ENCODE measurements around the gene GPC6.

GPC6 gene

DNA sequence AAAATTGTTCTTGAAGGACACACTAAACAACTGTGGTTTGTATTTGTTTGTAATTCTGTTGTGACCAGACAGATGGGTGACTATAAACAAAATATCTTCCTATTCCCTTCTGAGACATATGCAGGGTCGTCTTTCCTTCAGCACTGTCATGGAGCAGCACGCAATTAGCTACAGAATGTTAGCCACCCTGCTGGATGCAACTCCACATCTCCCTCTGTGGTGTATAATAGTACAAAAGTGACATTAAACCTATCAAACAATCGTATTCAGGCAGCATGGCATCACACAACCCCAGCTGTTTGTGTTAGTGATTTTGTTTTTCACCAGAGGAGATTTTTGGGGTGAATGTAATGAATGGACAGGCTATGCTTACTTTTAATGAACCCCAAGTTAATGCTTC is 146.2 kb downstream of the GPC6 start:
- Histone ChIP-seq H3K9ac (ENCODE audit: low read length in 2 of 2) (no peak overlapping the region), H3K4me1 (ENCODE audit: control insufficient read depth, insufficient read depth, low read length) (no peaks in the 10 kb centered on the region), H3K27ac (ENCODE audit: low read length) (no peak overlapping the region), H3K4me3 (ENCODE audit: low read length in 2 of 2) (no peak overlapping the region), H3K36me3 (ENCODE audit: control insufficient read depth in 2 of 2, insufficient read depth in 2 of 2, low read length in 2 of 2) (no peaks in the 10 kb centered on the region), H3K9me3 (ENCODE audit: control insufficient read depth in 2 of 2, low read length in 2 of 2) (no peaks in the 10 kb centered on the region), H3K27me3 (ENCODE audit: control insufficient read depth in 1 of 2, insufficient read depth in 2 of 2, low read length in 2 of 2) (no peaks in the 10 kb centered on the region)

- no peaks in the 10 kb centered on the region for H3K9me3 ChIP-seq (ENCODE audit: control insufficient read depth in 2 of 2, low read length in 2 of 2)
- no peak overlapping the region for H3K9ac ChIP-seq (ENCODE audit: low read length in 2 of 2)
- H3K27ac ChIP-seq (ENCODE audit: low read length), result no peak overlapping the region
- H3K27me3 ChIP-seq (ENCODE audit: control insufficient read depth in 1 of 2, insufficient read depth in 2 of 2, low read length in 2 of 2), result no peaks in the 10 kb centered on the region
- no peak overlapping the region for H3K4me3 ChIP-seq (ENCODE audit: low read length in 2 of 2)
- H3K4me1 ChIP-seq (ENCODE audit: control insufficient read depth, insufficient read depth, low read length), result no peaks in the 10 kb centered on the region
- H3K36me3 ChIP-seq (ENCODE audit: control insufficient read depth in 2 of 2, insufficient read depth in 2 of 2, low read length in 2 of 2), result no peaks in the 10 kb centered on the region
Observed at GRCh38 chr13:93375491-93375890, 148.9 kb downstream of the GPC6 start.

GRCh38 chr13:93377196-93377595 is 150.6 kb downstream of the GPC6 start:
- H3K9me3 ChIP-seq (ENCODE audit: control insufficient read depth in 2 of 2, low read length in 2 of 2), result no peaks in the 10 kb centered on the region
- no peaks in the 10 kb centered on the region for H3K27me3 ChIP-seq (ENCODE audit: control insufficient read depth in 1 of 2, insufficient read depth in 2 of 2, low read length in 2 of 2)
- no peaks in the 10 kb centered on the region for H3K36me3 ChIP-seq (ENCODE audit: control insufficient read depth in 2 of 2, insufficient read depth in 2 of 2, low read length in 2 of 2)
- H3K4me3 ChIP-seq (ENCODE audit: low read length in 2 of 2), result no peak overlapping the region
- no peak overlapping the region for H3K9ac ChIP-seq (ENCODE audit: low read length in 2 of 2)
- no peaks in the 10 kb centered on the region for H3K4me1 ChIP-seq (ENCODE audit: control insufficient read depth, insufficient read depth, low read length)
- H3K27ac ChIP-seq (ENCODE audit: low read length), result no peak overlapping the region

DNA sequence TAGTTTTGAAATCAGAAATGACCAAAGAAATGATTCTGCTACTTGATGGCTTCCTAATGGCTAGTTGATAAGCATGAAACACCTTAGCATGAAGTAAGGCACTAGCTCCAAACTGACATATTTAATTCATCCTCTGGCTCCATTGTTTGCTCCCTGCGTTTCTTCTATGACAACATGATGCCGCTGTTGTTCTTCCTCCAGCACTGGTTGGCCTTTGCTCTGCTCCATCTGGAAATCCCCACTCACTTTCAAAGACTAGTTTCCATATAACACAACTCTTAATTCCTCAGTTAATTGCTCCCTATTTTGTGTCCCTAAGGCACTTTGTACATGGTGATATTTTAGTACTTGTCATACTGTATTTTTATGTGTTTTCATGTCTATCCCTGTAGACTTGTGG is 151.6 kb downstream of the GPC6 start:
- Histone ChIP-seq H3K4me3 (ENCODE audit: low read length in 2 of 2) (no peak overlapping the region), H3K27me3 (ENCODE audit: control insufficient read depth in 1 of 2, insufficient read depth in 2 of 2, low read length in 2 of 2) (no peaks in the 10 kb centered on the region), H3K9me3 (ENCODE audit: control insufficient read depth in 2 of 2, low read length in 2 of 2) (no peaks in the 10 kb centered on the region), H3K27ac (ENCODE audit: low read length) (no peak overlapping the region), H3K36me3 (ENCODE audit: control insufficient read depth in 2 of 2, insufficient read depth in 2 of 2, low read length in 2 of 2) (no peaks in the 10 kb centered on the region), H3K9ac (ENCODE audit: low read length in 2 of 2) (no peak overlapping the region), H3K4me1 (ENCODE audit: control insufficient read depth, insufficient read depth, low read length) (no peaks in the 10 kb centered on the region)

DNA sequence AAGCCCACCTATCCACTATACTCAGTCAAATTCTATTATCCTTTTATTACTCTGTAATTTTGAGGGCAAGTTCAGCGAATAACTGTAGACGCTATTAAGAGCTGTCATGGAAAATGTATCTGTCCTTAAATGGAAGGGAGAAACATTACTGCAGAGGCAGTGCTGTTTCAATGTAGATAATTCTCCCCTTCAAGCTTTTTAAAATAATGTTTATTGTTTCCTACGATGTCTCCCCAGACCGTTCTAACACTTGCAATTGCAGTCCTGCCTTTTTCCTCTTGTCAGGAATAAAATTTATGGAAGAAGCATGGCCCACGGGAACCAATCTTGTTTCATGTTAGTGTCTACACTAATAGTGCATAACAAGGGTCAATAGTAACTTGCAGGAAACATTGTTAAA is 159.5 kb downstream of the GPC6 start:
- Histone ChIP-seq H3K27me3 (ENCODE audit: control insufficient read depth in 1 of 2, insufficient read depth in 2 of 2, low read length in 2 of 2) (no peaks in the 10 kb centered on the region), H3K36me3 (ENCODE audit: control insufficient read depth in 2 of 2, insufficient read depth in 2 of 2, low read length in 2 of 2) (no peaks in the 10 kb centered on the region), H3K27ac (ENCODE audit: low read length) (no peak overlapping the region), H3K4me3 (ENCODE audit: low read length in 2 of 2) (no peak overlapping the region), H3K9me3 (ENCODE audit: control insufficient read depth in 2 of 2, low read length in 2 of 2) (no peaks in the 10 kb centered on the region), H3K4me1 (ENCODE audit: control insufficient read depth, insufficient read depth, low read length) (no peaks in the 10 kb centered on the region), H3K9ac (ENCODE audit: low read length in 2 of 2) (no peak overlapping the region)

DNA sequence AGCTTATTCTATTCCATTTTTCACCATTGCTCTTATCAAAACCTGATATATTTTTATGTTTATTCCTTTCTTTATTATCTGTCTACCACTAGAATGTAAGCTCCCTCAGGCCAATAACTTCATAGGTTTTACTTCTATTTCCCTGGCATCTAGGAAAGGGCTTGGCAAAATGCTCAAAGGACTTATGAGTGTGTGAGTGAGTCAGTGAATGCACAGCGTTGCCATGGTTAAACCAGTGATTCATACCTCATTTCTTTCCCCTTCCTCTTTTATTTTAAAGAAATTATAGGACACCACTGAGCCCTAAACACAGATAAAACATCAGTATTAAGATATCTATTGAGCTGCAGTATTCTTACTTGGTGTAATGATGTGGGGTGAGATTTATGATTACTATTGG is 162.1 kb downstream of the GPC6 start:
- Histone ChIP-seq H3K27ac (ENCODE audit: low read length) (no peak overlapping the region), H3K4me3 (ENCODE audit: low read length in 2 of 2) (no peak overlapping the region), H3K9me3 (ENCODE audit: control insufficient read depth in 2 of 2, low read length in 2 of 2) (no peaks in the 10 kb centered on the region), H3K4me1 (ENCODE audit: control insufficient read depth, insufficient read depth, low read length) (no peaks in the 10 kb centered on the region), H3K9ac (ENCODE audit: low read length in 2 of 2) (no peak overlapping the region), H3K36me3 (ENCODE audit: control insufficient read depth in 2 of 2, insufficient read depth in 2 of 2, low read length in 2 of 2) (no peaks in the 10 kb centered on the region), H3K27me3 (ENCODE audit: control insufficient read depth in 1 of 2, insufficient read depth in 2 of 2, low read length in 2 of 2) (no peaks in the 10 kb centered on the region)

GRCh38 chr13:93397619-93398018 is 171.0 kb downstream of the GPC6 start:
- H3K9me3 ChIP-seq (ENCODE audit: control insufficient read depth in 2 of 2, low read length in 2 of 2), result no peaks in the 10 kb centered on the region
- no peaks in the 10 kb centered on the region for H3K27me3 ChIP-seq (ENCODE audit: control insufficient read depth in 1 of 2, insufficient read depth in 2 of 2, low read length in 2 of 2)
- H3K4me1 ChIP-seq (ENCODE audit: control insufficient read depth, insufficient read depth, low read length), result no peaks in the 10 kb centered on the region
- no peaks in the 10 kb centered on the region for H3K36me3 ChIP-seq (ENCODE audit: control insufficient read depth in 2 of 2, insufficient read depth in 2 of 2, low read length in 2 of 2)
- H3K27ac ChIP-seq (ENCODE audit: low read length), result no peak overlapping the region
- no peak overlapping the region for H3K4me3 ChIP-seq (ENCODE audit: low read length in 2 of 2)
- no peak overlapping the region for H3K9ac ChIP-seq (ENCODE audit: low read length in 2 of 2)

DNA sequence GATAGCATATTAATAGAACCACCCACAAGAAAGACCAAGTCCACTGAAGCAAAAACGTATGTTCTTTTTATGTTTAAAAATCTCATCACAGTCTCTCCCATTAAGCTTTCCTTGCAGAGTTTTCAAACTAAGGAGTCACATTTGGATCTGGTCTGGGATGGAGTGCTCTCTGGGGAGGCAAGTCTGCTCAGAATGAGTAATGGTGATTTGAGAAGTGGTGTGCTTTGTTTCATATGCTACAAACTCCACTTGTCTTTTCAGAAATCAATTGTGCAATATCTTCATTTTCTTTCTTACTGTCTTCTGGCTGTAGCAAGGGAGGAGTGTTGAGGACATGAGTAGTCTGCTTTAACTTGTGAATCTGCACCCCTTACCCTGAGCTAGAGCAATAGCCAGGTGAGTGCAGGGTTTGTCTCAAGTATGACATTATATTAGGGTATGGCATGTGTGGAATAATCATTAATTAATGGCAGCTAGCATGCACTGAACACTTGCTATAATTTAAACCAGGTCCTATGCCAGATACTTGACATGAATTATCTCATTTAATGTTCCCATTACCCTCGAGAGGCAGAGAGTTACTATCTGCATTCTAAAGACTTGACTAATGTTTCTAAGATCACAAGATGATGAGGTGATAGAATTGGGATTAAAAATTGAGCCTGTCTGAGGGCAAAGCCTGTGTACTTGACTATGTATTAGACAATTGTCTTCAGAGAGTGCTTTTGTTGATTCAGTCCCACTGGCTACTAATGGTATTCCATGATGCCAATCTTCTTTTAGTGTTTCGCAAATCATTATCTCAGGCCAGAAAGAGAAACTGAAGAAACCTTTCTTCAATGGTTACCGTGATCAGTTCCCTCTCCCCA is 171.8 kb downstream of the GPC6 start:
- Histone ChIP-seq H3K36me3 (ENCODE audit: control insufficient read depth in 2 of 2, insufficient read depth in 2 of 2, low read length in 2 of 2) (no peaks in the 10 kb centered on the region), H3K27ac (ENCODE audit: low read length) (no peak overlapping the region), H3K4me3 (ENCODE audit: low read length in 2 of 2) (no peak overlapping the region), H3K27me3 (ENCODE audit: control insufficient read depth in 1 of 2, insufficient read depth in 2 of 2, low read length in 2 of 2) (no peaks in the 10 kb centered on the region), H3K9ac (ENCODE audit: low read length in 2 of 2) (no peak overlapping the region), H3K9me3 (ENCODE audit: control insufficient read depth in 2 of 2, low read length in 2 of 2) (no peaks in the 10 kb centered on the region), H3K4me1 (ENCODE audit: control insufficient read depth, insufficient read depth, low read length) (no peaks in the 10 kb centered on the region)

- Histone ChIP-seq H3K27ac (ENCODE audit: low read length) (no peak overlapping the region), H3K4me3 (ENCODE audit: low read length in 2 of 2) (no peak overlapping the region), H3K9ac (ENCODE audit: low read length in 2 of 2) (no peak overlapping the region), H3K36me3 (ENCODE audit: control insufficient read depth in 2 of 2, insufficient read depth in 2 of 2, low read length in 2 of 2) (no peaks in the 10 kb centered on the region), H3K9me3 (ENCODE audit: control insufficient read depth in 2 of 2, low read length in 2 of 2) (no peaks in the 10 kb centered on the region), H3K4me1 (ENCODE audit: control insufficient read depth, insufficient read depth, low read length) (no peaks in the 10 kb centered on the region), H3K27me3 (ENCODE audit: control insufficient read depth in 1 of 2, insufficient read depth in 2 of 2, low read length in 2 of 2) (no peaks in the 10 kb centered on the region)
Observed at GRCh38 chr13:93399212-93399611, 172.6 kb downstream of the GPC6 start.

DNA sequence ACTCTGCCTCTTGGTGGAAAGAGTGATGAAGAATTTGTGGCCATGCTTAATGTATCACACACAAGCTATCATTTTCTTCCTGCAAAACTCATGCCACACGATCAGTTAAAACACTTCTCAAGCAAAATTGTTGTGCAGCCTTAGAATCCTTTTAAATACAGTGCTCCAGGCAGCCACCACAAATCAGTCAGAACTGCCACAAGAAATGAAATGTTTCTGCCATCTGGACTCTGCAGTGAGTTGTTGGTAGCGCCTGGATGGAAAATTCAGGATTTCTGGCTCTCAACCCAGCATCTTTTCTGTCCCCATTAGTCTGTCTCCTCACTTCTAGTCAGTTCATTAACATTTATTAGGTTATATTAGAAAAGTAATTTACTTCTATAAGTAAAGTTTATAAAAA is 179.5 kb downstream of the GPC6 start:
- H3K4me1 ChIP-seq (ENCODE audit: control insufficient read depth, insufficient read depth, low read length), result no peaks in the 10 kb centered on the region
- H3K9ac ChIP-seq (ENCODE audit: low read length in 2 of 2), result no peak overlapping the region
- H3K4me3 ChIP-seq (ENCODE audit: low read length in 2 of 2), result no peak overlapping the region
- H3K36me3 ChIP-seq (ENCODE audit: control insufficient read depth in 2 of 2, insufficient read depth in 2 of 2, low read length in 2 of 2), result no peaks in the 10 kb centered on the region
- no peak overlapping the region for H3K27ac ChIP-seq (ENCODE audit: low read length)
- H3K27me3 ChIP-seq (ENCODE audit: control insufficient read depth in 1 of 2, insufficient read depth in 2 of 2, low read length in 2 of 2), result no peaks in the 10 kb centered on the region
- H3K9me3 ChIP-seq (ENCODE audit: control insufficient read depth in 2 of 2, low read length in 2 of 2), result no peaks in the 10 kb centered on the region

DNA sequence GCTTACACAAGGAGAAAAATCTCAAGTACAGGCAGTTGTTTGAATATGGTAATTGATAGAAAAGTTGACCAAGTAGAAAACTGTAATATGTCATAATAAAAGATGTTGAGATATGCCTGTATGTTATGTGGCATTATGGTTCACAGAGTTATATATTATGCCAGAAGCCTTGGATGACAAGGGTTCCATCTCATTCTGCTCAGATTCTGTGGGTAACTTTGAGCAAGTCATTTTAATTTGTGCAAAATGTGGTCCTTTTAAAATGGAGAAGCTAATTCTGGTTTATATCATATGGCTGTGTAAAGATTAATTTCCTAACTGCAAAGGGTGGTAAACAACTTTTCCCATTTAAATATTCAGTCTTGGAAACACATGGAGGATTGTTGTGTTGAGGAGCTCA is 180.9 kb downstream of the GPC6 start:
- H3K4me3 ChIP-seq (ENCODE audit: low read length in 2 of 2), result no peak overlapping the region
- no peaks in the 10 kb centered on the region for H3K27me3 ChIP-seq (ENCODE audit: control insufficient read depth in 1 of 2, insufficient read depth in 2 of 2, low read length in 2 of 2)
- no peaks in the 10 kb centered on the region for H3K4me1 ChIP-seq (ENCODE audit: control insufficient read depth, insufficient read depth, low read length)
- H3K27ac ChIP-seq (ENCODE audit: low read length), result no peak overlapping the region
- no peaks in the 10 kb centered on the region for H3K9me3 ChIP-seq (ENCODE audit: control insufficient read depth in 2 of 2, low read length in 2 of 2)
- H3K9ac ChIP-seq (ENCODE audit: low read length in 2 of 2), result no peak overlapping the region
- H3K36me3 ChIP-seq (ENCODE audit: control insufficient read depth in 2 of 2, insufficient read depth in 2 of 2, low read length in 2 of 2), result no peaks in the 10 kb centered on the region
